GM12892 (cell line): Measurements from ENCODE around the gene NFIB.

Experiments
- POLR2A ChIP-seq: IDR thresholded peaks from 2 replicates; pipeline ENCODE4 v1.6.1; 2011; ENCODE audit warnings: low read depth, low read length, control low read depth
- POLR2AphosphoS5 ChIP-seq: IDR thresholded peaks from 2 replicates; pipeline ENCODE4 v1.6.1; 2011; ENCODE audit warnings: low read depth, low read length, control low read depth
- TAF1 ChIP-seq: IDR thresholded peaks from 2 replicates; pipeline ENCODE4 v1.6.1; 2011; ENCODE audit warnings: low read depth, mild to moderate bottlenecking, control low read depth, low read length, borderline replicate concordance

DNA sequence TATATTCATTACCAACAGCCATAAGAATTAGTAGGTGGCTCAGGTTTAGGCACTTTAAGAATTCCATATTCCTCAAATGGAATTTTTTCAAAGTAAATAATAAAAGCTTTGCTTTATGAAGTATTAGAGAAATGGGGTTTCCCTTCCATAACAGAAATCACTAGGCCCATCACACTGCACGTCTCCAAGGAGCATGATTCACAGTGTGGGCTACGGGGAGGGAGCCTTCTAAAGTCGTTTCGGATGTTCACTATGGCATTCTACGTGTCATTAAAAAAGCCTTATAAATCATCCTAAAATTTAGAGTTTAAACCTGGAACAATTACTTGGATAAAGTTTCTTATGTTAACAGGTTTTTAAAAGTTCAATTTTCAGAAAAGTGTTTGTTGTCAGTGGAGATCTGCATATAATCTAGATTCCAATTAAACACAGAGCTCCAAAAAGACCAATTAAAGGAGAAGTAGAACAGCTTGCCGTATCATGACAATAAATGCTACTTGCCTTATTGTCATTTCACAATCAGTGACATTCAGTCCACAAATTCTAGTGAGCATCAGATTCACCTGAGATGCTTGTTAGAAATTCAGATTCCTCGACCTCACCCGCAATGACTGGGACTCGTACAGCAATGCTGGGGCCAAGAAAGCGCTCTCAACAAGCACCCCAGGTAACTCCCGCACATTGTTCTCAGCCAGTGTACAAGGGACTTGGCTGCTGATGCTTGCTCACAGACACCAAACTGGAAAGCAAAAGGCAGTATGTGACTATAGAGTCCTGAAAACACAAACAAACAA is 115.7 kb downstream of the NFIB start:
- no peak for TF ChIP-seq POLR2A
- no peak for TF ChIP-seq POLR2AphosphoS5
- TF ChIP-seq TAF1, result no peak
